Peyer's patch (tissue), 4 donors: Measurements from ENCODE around the gene ZBTB12.
"Not testable (repeated sequence)": the region's sequence is repeated elsewhere in the genome, so short reads cannot be mapped to it uniquely, and the experiment has no call there.

Experiments
- CTCF ChIP-seq, 6 experiments: fragments of 450-650 bp in 4 of 6; fragments of 200-600 bp in 2 of 6; sonication (generic) in 1 of 6; IDR thresholded peaks; one replicate each; pipeline ENCODE4 v1.5.1; 2017 to 2019; ENCODE audit warnings: antibody characterized with exemption in 6 of 6, mild to moderate bottlenecking in 3 of 6, moderate library complexity in 1 of 6
- POLR2A ChIP-seq, 2 donors: fragments of 450-650 bp; IDR thresholded peaks; one replicate each; pipeline ENCODE4 v1.5.1; 2017; ENCODE audit warnings: antibody characterized with exemption in 2 of 2, mild to moderate bottlenecking in 2 of 2, moderate library complexity in 2 of 2

- TF ChIP-seq POLR2A, CTCF (IDR thresholded peaks at IDR 0.05): not testable (repeated sequence)
These were observed 44.1 kb downstream of the ZBTB12 start for GRCh38 chr6:31857774-31858173.
